Activated gamma-delta T cell (primary cell): Measurements from ENCODE around the gene RNASE9.
"Not testable (repeated sequence)": the region's sequence is repeated elsewhere in the genome, so short reads cannot be mapped to it uniquely, and the experiment has no call there.

Experiments
- DNase-seq: peaks from one replicate; lab custom pipeline; 2025; lab: John Stamatoyannopoulos, UW

The RNASE9 gene

DNA sequence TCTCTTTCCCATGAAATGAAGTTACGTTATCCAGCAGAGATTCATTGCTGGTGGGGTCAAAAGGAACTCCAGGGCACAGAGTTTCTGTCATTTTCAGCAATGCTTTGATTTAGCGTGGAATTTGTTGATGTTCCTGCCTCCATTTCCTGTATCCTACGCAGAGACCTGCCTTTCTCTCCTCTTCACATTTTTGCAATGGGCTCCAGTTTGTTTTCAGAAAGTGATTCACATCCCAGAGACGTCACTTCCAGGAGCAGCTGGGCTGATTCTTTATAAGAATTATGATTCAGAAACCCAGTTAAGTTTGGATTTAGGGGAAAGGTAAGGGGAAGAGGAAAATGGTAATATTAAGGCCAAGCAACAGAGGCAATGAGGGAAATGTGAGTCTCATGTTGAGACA, 43.9 kb downstream of the RNASE9 start:
- no peak for DNase-seq

DNA sequence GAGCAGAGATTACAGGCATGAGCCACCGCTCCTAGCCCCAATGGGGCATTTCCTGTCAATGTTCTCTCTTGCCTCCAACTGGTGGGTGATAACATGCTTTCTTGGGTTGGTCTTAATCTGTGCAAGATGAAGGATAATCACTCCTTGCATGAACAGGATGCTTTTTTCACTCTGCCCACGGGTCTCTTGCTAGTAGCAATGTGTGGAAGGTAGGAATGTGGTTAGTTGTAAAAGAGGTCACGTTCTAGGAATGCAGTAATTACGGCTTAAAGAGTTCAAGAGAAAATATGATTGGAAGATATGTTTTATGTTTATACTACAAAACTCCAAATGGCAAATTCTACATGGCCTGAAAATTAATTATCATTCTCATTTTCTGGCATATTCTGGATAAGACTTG, 45.0 kb downstream of the RNASE9 start:
- no peak for DNase-seq

DNA sequence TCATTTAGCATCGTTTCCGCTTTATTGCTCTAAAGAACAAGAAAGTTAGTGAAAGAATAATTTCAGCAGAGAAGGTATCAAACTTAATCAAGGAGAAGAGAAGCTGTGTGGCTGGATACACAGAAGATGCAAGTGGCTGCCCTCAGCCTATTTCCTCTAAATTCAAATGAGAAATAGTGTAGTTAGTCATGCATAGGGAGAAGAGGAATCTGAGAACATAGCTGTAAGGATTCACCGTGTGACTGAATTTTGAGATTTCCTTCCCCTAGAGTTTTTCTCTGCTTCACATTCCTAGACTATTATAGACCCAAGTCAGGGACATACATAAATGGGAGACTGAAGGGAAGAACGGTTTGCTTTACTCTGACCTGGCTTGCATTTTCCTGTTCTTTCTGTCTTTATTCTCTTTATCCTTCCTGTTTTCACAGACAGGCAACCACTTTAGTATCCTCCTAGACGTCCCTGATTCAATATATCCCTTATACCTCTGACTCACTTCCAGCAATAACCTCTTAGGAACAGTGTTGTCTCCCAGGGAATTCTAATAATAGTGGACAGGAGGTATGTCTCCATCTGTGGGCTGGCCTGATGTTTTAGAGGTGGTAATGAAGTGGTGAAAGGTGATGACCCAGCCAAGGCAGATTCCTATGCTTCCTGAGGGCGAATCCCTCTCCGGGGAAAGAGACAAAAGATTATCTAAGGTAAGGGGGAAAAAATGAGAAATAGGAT, 48.5 kb downstream of the RNASE9 start:
- no peak for DNase-seq

DNA sequence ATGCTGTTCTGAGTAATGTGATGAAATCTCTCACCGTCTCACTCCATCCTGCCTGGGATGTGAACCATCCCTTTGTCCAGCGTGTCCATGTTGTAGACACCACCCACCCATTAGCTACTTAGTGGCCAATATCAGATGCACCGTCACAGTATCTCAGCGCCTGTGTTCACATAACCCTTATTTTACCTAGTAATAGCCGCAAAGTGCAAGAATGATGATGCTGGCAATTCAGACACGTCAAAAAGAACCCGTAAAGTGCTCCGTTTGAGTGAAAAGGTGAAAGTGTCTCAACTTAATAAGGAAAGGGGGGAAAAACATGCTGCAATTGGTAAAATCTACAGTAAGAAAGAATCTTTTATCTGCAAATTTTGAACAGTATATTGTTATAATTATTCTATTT, 52.5 kb downstream of the RNASE9 start:
- no peak for DNase-seq

DNA sequence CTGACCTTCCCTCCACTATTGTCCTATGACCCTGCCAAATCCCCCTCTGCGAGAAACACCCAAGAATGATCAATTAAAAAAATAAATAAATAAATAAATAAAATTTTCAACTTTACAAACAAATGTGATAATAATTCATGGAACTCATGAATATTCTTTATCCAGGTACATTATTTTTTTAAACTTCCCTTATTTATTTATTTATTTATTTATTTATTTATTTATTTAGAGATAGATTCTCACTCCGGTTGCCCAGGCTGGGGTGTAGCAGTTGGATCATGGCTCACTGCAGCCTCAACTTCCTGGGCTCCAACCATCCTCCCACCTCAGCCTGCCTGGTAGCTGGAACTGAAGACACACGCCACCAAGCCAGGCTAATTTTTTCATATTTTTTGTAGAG, 53.3 kb downstream of the RNASE9 start:
- not testable (repeated sequence) for DNase-seq

DNA sequence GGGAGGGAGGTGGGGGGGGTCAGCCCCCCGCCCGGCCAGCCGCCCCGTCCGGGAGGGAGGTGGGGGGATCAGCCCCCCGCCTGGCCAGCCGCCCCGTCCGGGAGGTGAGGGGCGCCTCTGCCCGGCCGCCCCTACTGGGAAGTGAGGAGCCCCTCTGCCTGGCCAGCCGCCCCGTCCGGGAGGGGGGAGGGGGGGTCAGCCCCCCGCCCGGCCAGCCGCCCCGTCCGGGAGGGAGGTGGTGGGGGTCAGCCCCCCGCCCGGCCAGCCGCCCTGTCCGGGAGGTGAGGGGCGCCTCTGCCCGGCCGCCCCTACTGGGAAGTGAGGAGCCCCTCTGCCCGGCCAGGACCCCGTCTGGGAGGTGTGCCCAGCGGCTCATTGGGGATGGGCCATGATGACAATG, 54.1 kb downstream of the RNASE9 start:
- not testable (repeated sequence) for DNase-seq

DNA sequence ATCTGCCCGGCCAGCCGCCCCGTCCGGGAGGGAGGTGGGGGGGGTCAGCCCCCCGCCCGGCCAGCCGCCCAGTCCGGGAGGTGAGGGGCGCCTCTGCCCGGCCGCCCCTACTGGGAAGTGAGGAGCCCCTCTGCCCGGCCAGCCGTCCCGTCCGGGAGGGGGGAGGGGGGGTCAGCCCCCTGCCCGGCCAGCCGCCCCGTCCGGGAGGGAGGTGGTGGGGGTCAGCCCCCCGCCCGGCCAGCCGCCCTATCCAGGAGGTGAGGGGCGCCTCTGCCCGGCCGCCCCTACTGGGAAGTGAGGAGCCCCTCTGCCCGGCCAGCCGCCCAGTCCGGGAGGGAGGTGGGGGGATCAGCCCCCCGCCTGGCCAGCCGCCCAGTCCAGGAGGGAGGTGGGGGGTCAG, 54.6 kb downstream of the RNASE9 start:
- not testable (repeated sequence) for DNase-seq
